ENCODE data around the gene TMUB1.

DNA sequence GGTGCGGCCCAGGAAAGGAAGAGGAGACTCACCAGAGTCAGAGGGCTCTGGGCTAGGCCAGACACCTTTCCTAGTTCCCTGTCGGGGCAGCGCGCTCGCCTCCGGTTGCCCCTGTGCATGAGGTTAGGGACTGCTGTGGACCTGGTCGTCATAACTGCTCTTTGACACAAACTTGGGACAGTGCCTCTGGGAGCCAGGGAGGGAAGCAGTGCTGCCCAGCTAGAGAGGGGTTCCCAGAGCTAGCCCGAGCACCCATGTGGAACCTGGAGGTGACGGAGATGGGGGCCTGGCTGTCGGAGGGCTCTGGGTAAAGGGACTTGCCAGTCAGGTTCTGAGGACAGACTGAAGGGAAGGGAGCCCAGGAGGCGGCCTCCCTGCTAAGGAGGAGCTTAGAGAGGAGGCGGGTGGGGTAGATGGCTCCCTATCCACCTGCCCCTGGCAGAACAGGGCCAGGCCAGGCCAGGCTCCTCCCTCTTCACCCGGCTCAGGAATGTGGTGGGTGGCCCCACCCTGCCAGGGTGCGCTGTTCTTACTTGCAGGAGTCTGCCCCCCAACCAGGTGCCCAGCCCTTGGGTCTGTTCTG is 32.6 kb upstream of the TMUB1 start:
- no peak for TF ChIP-seq POLR2A (IDR thresholded peaks at IDR 0.05)
- TF ChIP-seq, protein P1, sequence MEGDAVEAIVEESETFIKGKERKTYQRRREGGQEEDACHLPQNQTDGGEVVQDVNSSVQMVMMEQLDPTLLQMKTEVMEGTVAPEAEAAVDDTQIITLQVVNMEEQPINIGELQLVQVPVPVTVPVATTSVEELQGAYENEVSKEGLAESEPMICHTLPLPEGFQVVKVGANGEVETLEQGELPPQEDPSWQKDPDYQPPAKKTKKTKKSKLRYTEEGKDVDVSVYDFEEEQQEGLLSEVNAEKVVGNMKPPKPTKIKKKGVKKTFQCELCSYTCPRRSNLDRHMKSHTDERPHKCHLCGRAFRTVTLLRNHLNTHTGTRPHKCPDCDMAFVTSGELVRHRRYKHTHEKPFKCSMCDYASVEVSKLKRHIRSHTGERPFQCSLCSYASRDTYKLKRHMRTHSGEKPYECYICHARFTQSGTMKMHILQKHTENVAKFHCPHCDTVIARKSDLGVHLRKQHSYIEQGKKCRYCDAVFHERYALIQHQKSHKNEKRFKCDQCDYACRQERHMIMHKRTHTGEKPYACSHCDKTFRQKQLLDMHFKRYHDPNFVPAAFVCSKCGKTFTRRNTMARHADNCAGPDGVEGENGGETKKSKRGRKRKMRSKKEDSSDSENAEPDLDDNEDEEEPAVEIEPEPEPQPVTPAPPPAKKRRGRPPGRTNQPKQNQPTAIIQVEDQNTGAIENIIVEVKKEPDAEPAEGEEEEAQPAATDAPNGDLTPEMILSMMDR (IDR thresholded peaks at IDR 0.05) = no peak

Measured in gastroesophageal sphincter (tissue), 3 donors.